ENCODE data around the gene TMEM40. TPM values are rescaled to one million over a fixed set of nuclear protein-coding genes. Genes with fewer than 3 reads are reported as not detected.

The TMEM40 gene
- total RNA-seq, 1 experiment from 2014 or later: 30.5 TPM

- H3K4me2 ChIP-seq: no peak overlapping the region
- H3K9me2 ChIP-seq (ENCODE audit: insufficient read depth): no peaks in the 10 kb centered on the region
- no TSS peak for BruUV-seq (replicated peaks)
- H4K20me1 ChIP-seq (ENCODE audit: insufficient read depth): no peaks in the 10 kb centered on the region
- POLR2A ChIA-PET (ENCODE audit: unreplicated experiment): no interaction called here
- peaks cover 3% of the 10 kb centered on the region; the same call in 1 of the 2 replicates for H3K36me3 ChIP-seq (ENCODE audit: low read depth)
- no peak overlapping the region for H2AFZ ChIP-seq
- DNase-seq: no peak
- no peak for TF ChIP-seq EZH2 (IDR thresholded peaks at IDR 0.05; ENCODE audit: low read depth)
- TF ChIP-seq CTCF (conservative IDR thresholded peaks at IDR 0.05): no peak
- H3K9me3 ChIP-seq (ENCODE audit: insufficient read depth, low read depth): no peaks in the 10 kb centered on the region
- H3K4me3 ChIP-seq: no peak overlapping the region
- H3K27me3 ChIP-seq (ENCODE audit: insufficient read depth, low read depth): no peaks in the 10 kb centered on the region
- CTCF ChIA-PET: no interaction called here
- 0 out of 2 replicates have a peak, but pooled peaks cover 4% of the 10 kb centered on the region for H3F3A ChIP-seq (ENCODE audit: insufficient read depth, low read depth)
- no peak overlapping the region for H3K27ac ChIP-seq
- intact Hi-C loops (cut with micrococcal nuclease; ENCODE audit: unreplicated experiment): no loop called here
- H3K4me1 ChIP-seq (replicated peaks; ENCODE audit: insufficient read depth): no peaks in the 10 kb centered on the region
- H3K79me2 ChIP-seq (ENCODE audit: low read depth): no peaks in the 10 kb centered on the region
These were observed 15.5 kb downstream of the TMEM40 start for GRCh38 chr3:12743583-12743982.

GRCh38 chr3:12742330-12743107, 16.5 kb downstream of the TMEM40 start:
- no TSS peak for BruUV-seq (replicated peaks)
- Histone ChIP-seq H3K79me2 (ENCODE audit: low read depth) (no peaks in the 10 kb centered on the region), H3K9me3 (ENCODE audit: insufficient read depth, low read depth) (no peaks in the 10 kb centered on the region), H3K27ac (no peak overlapping the region), H3K9me2 (ENCODE audit: insufficient read depth) (no peaks in the 10 kb centered on the region), H3F3A (ENCODE audit: insufficient read depth, low read depth) (0 out of 2 replicates have a peak, but pooled peaks cover 4% of the 10 kb centered on the region), H3K4me1 (replicated peaks; ENCODE audit: insufficient read depth) (no peaks in the 10 kb centered on the region), H3K4me2 (no peak overlapping the region), H2AFZ (no peak overlapping the region), H3K27me3 (ENCODE audit: insufficient read depth, low read depth) (no peaks in the 10 kb centered on the region), H4K20me1 (ENCODE audit: insufficient read depth) (no peaks in the 10 kb centered on the region), H3K36me3 (ENCODE audit: low read depth) (no peaks in the 10 kb centered on the region), H3K4me3 (no peak overlapping the region)
- CTCF ChIA-PET: no interaction called here
- no peak for TF ChIP-seq EZH2 (IDR thresholded peaks at IDR 0.05; ENCODE audit: low read depth)
- no peak for TF ChIP-seq CTCF (conservative IDR thresholded peaks at IDR 0.05)
- no peak for DNase-seq
- POLR2A ChIA-PET (ENCODE audit: unreplicated experiment): no interaction called here
- intact Hi-C loops (cut with micrococcal nuclease; ENCODE audit: unreplicated experiment): no loop called here

GRCh38 chr3:12741209-12741608, 17.9 kb downstream of the TMEM40 start:
- no peaks in the 10 kb centered on the region for H3K9me3 ChIP-seq (ENCODE audit: insufficient read depth, low read depth)
- no peak overlapping the region for H3K4me3 ChIP-seq
- H3K27me3 ChIP-seq (ENCODE audit: insufficient read depth, low read depth): no peaks in the 10 kb centered on the region
- H3K9me2 ChIP-seq (ENCODE audit: insufficient read depth): no peaks in the 10 kb centered on the region
- no peaks in the 10 kb centered on the region for H3K36me3 ChIP-seq (ENCODE audit: low read depth)
- TF ChIP-seq CTCF (conservative IDR thresholded peaks at IDR 0.05) (no peak), EZH2 (IDR thresholded peaks at IDR 0.05; ENCODE audit: low read depth) (no peak)
- no peaks in the 10 kb centered on the region for H4K20me1 ChIP-seq (ENCODE audit: insufficient read depth)
- no peak overlapping the region for H3K4me2 ChIP-seq
- H3K4me1 ChIP-seq (replicated peaks; ENCODE audit: insufficient read depth): no peaks in the 10 kb centered on the region
- 0 out of 2 replicates have a peak, but pooled peaks cover 4% of the 10 kb centered on the region for H3F3A ChIP-seq (ENCODE audit: insufficient read depth, low read depth)
- no peak overlapping the region for H2AFZ ChIP-seq
- no peaks in the 10 kb centered on the region for H3K79me2 ChIP-seq (ENCODE audit: low read depth)
- H3K27ac ChIP-seq: no peak overlapping the region
- intact Hi-C loops (cut with micrococcal nuclease; ENCODE audit: unreplicated experiment): no loop called here
- CTCF ChIA-PET: no interaction called here
- POLR2A ChIA-PET (ENCODE audit: unreplicated experiment): no interaction called here
- no TSS peak for BruUV-seq (replicated peaks)
- DNase-seq: no peak
